ENCODE data around the gene PSMB7. TPM values are rescaled to one million over a fixed set of nuclear protein-coding genes. Genes with fewer than 3 reads are reported as not detected.

Gene PSMB7
- total RNA-seq, 1 donor from 2014 or later: 183 TPM

DNA sequence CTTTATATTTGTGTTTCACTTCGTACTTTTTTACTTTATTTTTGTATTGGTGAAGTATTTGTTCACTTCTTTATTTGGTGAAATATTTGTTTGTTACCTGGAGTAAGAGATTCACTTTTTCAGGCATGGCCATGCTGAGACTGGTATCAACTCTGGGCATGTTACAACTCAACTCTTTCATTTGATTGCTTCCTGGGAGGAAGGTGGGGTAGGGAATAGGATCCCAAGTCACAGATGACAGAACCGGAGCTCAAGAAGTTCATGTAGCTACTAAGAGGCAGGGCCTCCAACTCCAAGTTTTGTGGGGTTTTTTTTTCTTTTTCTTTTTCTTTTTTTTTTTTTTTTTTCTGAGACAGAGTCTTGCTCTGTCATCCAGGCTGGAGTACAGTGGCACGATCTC is 28.9 kb upstream of the PSMB7 start:
- DNase-seq (ENCODE audit: low read depth): no peak
- Mint-ChIP-seq H3K9me3 (ENCODE audit: unreplicated experiment) (peaks cover 5% of the 10 kb centered on the region), H3K27me3 (ENCODE audit: low read depth, unreplicated experiment) (peaks cover 16% of the 10 kb centered on the region), H3K4me3 (ENCODE audit: unreplicated experiment) (no peak overlapping the region), H3K4me1 (ENCODE audit: low read depth, unreplicated experiment) (no peaks in the 10 kb centered on the region), H3K27ac (ENCODE audit: unreplicated experiment) (no peak overlapping the region), H3K36me3 (ENCODE audit: low read depth, unreplicated experiment) (peaks cover 2% of the 10 kb centered on the region)
- no peaks in the 10 kb centered on the region for H3K4me1 ChIP-seq (ENCODE audit: insufficient read depth, low read length)
- H3K36me3 ChIP-seq (ENCODE audit: insufficient read depth, low read length): no peaks in the 10 kb centered on the region
- no peaks in the 10 kb centered on the region for H3K9me3 ChIP-seq (ENCODE audit: insufficient read depth, low read depth, low read length)
- peaks cover 3% of the 10 kb centered on the region for H3K27me3 ChIP-seq (ENCODE audit: insufficient read depth, low read length)
- no peak for FAIRE-seq
- no peak overlapping the region for H3K4me3 ChIP-seq (ENCODE audit: insufficient read depth, low read depth, low read length)
- H4K20me1 ChIP-seq (ENCODE audit: insufficient read depth, low read length): no peaks in the 10 kb centered on the region
- TF ChIP-seq EZH2 (IDR thresholded peaks at IDR 0.05; ENCODE audit: insufficient read depth, low read length): no peak
- TF ChIP-seq, protein P1, sequence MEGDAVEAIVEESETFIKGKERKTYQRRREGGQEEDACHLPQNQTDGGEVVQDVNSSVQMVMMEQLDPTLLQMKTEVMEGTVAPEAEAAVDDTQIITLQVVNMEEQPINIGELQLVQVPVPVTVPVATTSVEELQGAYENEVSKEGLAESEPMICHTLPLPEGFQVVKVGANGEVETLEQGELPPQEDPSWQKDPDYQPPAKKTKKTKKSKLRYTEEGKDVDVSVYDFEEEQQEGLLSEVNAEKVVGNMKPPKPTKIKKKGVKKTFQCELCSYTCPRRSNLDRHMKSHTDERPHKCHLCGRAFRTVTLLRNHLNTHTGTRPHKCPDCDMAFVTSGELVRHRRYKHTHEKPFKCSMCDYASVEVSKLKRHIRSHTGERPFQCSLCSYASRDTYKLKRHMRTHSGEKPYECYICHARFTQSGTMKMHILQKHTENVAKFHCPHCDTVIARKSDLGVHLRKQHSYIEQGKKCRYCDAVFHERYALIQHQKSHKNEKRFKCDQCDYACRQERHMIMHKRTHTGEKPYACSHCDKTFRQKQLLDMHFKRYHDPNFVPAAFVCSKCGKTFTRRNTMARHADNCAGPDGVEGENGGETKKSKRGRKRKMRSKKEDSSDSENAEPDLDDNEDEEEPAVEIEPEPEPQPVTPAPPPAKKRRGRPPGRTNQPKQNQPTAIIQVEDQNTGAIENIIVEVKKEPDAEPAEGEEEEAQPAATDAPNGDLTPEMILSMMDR (IDR thresholded peaks at IDR 0.05; ENCODE audit: insufficient read depth, low read depth, low read length): no peak
- H3K4me2 ChIP-seq (ENCODE audit: low read length): no peak overlapping the region
- H3K9ac ChIP-seq (ENCODE audit: low read length): no peak overlapping the region
- H3K79me2 ChIP-seq (ENCODE audit: insufficient read depth, low read length): no peaks in the 10 kb centered on the region
- no peak overlapping the region for H2AFZ ChIP-seq (ENCODE audit: low read depth, low read length)
- H3K27ac ChIP-seq (ENCODE audit: low read depth, low read length): no peak overlapping the region

DNA sequence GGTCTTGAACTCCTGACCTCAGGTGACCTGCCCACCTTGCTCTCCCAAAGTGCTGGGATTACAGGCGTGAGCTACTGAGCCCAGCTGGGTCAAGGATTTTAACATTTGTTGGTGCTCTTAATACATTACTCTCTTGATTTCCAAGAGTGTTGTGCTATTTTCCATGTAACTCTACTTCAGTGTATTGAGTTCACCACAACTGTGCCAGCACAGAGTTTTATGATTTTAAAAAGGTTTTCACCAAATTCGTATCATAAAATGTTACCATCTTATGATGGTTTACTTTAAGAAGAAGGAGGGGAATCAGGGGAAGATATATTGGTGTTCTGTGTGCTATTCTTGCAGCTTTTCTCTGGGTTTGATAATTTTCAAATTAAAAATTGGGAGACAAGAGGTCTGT is 28.4 kb upstream of the PSMB7 start:
- Histone ChIP-seq H3K79me2 (ENCODE audit: insufficient read depth, low read length) (no peaks in the 10 kb centered on the region), H3K27me3 (ENCODE audit: insufficient read depth, low read length) (peaks cover 3% of the 10 kb centered on the region), H4K20me1 (ENCODE audit: insufficient read depth, low read length) (no peaks in the 10 kb centered on the region), H3K9me3 (ENCODE audit: insufficient read depth, low read depth, low read length) (no peaks in the 10 kb centered on the region), H3K4me1 (ENCODE audit: insufficient read depth, low read length) (no peaks in the 10 kb centered on the region), H3K36me3 (ENCODE audit: insufficient read depth, low read length) (no peaks in the 10 kb centered on the region), H3K27ac (ENCODE audit: low read depth, low read length) (no peak overlapping the region), H2AFZ (ENCODE audit: low read depth, low read length) (no peak overlapping the region), H3K4me2 (ENCODE audit: low read length) (no peak overlapping the region), H3K4me3 (ENCODE audit: insufficient read depth, low read depth, low read length) (no peak overlapping the region), H3K9ac (ENCODE audit: low read length) (no peak overlapping the region)
- Mint-ChIP-seq H3K27me3 (ENCODE audit: low read depth, unreplicated experiment) (peaks cover 13% of the 10 kb centered on the region), H3K4me3 (ENCODE audit: unreplicated experiment) (no peak overlapping the region), H3K36me3 (ENCODE audit: low read depth, unreplicated experiment) (peaks cover 2% of the 10 kb centered on the region), H3K9me3 (ENCODE audit: unreplicated experiment) (peaks cover 5% of the 10 kb centered on the region), H3K27ac (ENCODE audit: unreplicated experiment) (no peak overlapping the region), H3K4me1 (ENCODE audit: low read depth, unreplicated experiment) (no peaks in the 10 kb centered on the region)
- no peak for DNase-seq (ENCODE audit: low read depth)
- no peak for FAIRE-seq
- TF ChIP-seq, protein P1 (IDR thresholded peaks at IDR 0.05; ENCODE audit: insufficient read depth, low read depth, low read length): no peak
- no peak for TF ChIP-seq EZH2 (IDR thresholded peaks at IDR 0.05; ENCODE audit: insufficient read depth, low read length)

DNA sequence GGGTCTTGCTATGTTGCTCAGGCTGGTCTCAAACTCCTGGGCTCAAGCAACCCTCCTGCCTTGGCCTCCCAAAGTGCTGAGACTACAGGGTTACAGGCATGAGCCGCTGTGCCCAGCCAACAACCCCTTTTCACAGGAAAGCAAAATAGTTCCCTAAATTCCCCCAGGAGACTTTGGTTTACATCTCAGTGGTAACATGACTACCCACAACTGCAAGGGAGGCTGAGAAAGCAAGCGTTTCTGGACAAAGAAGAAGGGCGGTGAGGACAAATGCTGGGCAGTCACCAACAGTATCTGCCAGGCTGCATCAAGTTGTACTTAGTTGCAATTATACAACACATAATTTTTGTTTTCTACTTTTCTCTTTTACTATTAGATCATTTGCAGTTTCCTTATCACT is 27.6 kb upstream of the PSMB7 start:
- no peaks in the 10 kb centered on the region for H3K4me1 ChIP-seq (ENCODE audit: insufficient read depth, low read length)
- DNase-seq (ENCODE audit: low read depth) (no peak), FAIRE-seq (no peak)
- Mint-ChIP-seq H3K4me1 (ENCODE audit: low read depth, unreplicated experiment) (no peaks in the 10 kb centered on the region), H3K9me3 (ENCODE audit: unreplicated experiment) (peaks cover 3% of the 10 kb centered on the region), H3K4me3 (ENCODE audit: unreplicated experiment) (no peak overlapping the region), H3K27ac (ENCODE audit: unreplicated experiment) (no peak overlapping the region), H3K27me3 (ENCODE audit: low read depth, unreplicated experiment) (peaks cover 12% of the 10 kb centered on the region), H3K36me3 (ENCODE audit: low read depth, unreplicated experiment) (peaks cover 2% of the 10 kb centered on the region)
- no peak overlapping the region for H3K9ac ChIP-seq (ENCODE audit: low read length)
- H3K79me2 ChIP-seq (ENCODE audit: insufficient read depth, low read length): no peaks in the 10 kb centered on the region
- TF ChIP-seq EZH2 (IDR thresholded peaks at IDR 0.05; ENCODE audit: insufficient read depth, low read length): no peak
- TF ChIP-seq, protein P1 (IDR thresholded peaks at IDR 0.05; ENCODE audit: insufficient read depth, low read depth, low read length): no peak
- no peaks in the 10 kb centered on the region for H3K36me3 ChIP-seq (ENCODE audit: insufficient read depth, low read length)
- H3K4me2 ChIP-seq (ENCODE audit: low read length): no peak overlapping the region
- peaks cover 2% of the 10 kb centered on the region for H3K27me3 ChIP-seq (ENCODE audit: insufficient read depth, low read length)
- H3K9me3 ChIP-seq (ENCODE audit: insufficient read depth, low read depth, low read length): no peaks in the 10 kb centered on the region
- no peak overlapping the region for H2AFZ ChIP-seq (ENCODE audit: low read depth, low read length)
- no peaks in the 10 kb centered on the region for H4K20me1 ChIP-seq (ENCODE audit: insufficient read depth, low read length)
- no peak overlapping the region for H3K4me3 ChIP-seq (ENCODE audit: insufficient read depth, low read depth, low read length)
- H3K27ac ChIP-seq (ENCODE audit: low read depth, low read length): no peak overlapping the region
